ENCODE results near the gene ZC3H10. TPM values are rescaled to one million over a fixed set of nuclear protein-coding genes. Genes with fewer than 3 reads are reported as not detected.

The ZC3H10 gene
- total RNA-seq, 2 experiments from 2014 or later = 12.6 to 16.5 TPM

- H4K20me1 ChIP-seq (ENCODE audit: insufficient read depth, low read length) = peaks cover 9% of the 10 kb centered on the region; the same call in 1 of the 2 replicates
- CTCF ChIA-PET (ENCODE audit: unreplicated experiment) = no interaction called here
- intact Hi-C loops (cut with micrococcal nuclease; ENCODE audit: unreplicated experiment) = loop anchor here (1.0 to 2.0 kb wide), 2 partner anchors 30 to 33 kb away; partner anchors contain the start of gene SMARCC2
- peak; percentile 51 for DNase-seq (ENCODE audit: low spot score)
- H3K36me3 ChIP-seq (ENCODE audit: insufficient read depth, low read length) = peaks cover 61% of the 10 kb centered on the region
- TF ChIP-seq EZH2phosphoT487 (IDR thresholded peaks at IDR 0.05; ENCODE audit: borderline replicate concordance, low read depth, low read length) (no peak), CTCF (conservative IDR thresholded peaks at IDR 0.05; ENCODE audit: low read length) (no peak)
- BruUV-seq (replicated peaks) = TSS peak; percentile 71
- H3K4me1 ChIP-seq (ENCODE audit: insufficient read depth, low read length, poor library complexity, severe bottlenecking) = peaks cover 38% of the 10 kb centered on the region
- no peak overlapping the region for H2AFZ ChIP-seq (ENCODE audit: low read length)
- H3K4me2 ChIP-seq (ENCODE audit: low read length) = peak overlapping the region; percentile 98
- no peaks in the 10 kb centered on the region for H3K9me2 ChIP-seq (ENCODE audit: insufficient read depth, low read length)
- H3K27ac ChIP-seq (ENCODE audit: low read depth, low read length, poor library complexity, severe bottlenecking) = peak overlapping the region; percentile 68
- POLR2A ChIA-PET = interaction anchor here (0.6 to 1.7 kb wide), 8 partner anchors 17 to 534 kb away, joined by 3 to 9 read pairs (median 3); partner anchors contain the start of genes ESYT1, RNF41 and ZC3H10
- H3K79me2 ChIP-seq (ENCODE audit: insufficient read depth, low read depth, low read length) = peaks cover 30% of the 10 kb centered on the region
- H3K9me3 ChIP-seq (ENCODE audit: low read length) = no peaks in the 10 kb centered on the region
- H3K4me3 ChIP-seq (ENCODE audit: low read depth, low read length, poor library complexity, severe bottlenecking) = peak overlapping the region; percentile 98
Observed at GRCh38 chr12:56158926-56159461, 40.9 kb downstream of the ZC3H10 start.

- no TSS peak for BruUV-seq (replicated peaks)
- ChIA-PET CTCF (ENCODE audit: unreplicated experiment) (no interaction called here), POLR2A (interaction anchor here (0.6 to 1.7 kb wide), 8 partner anchors 16 to 533 kb away, joined by 3 to 9 read pairs (median 3); partner anchors contain the start of genes ESYT1, RNF41 and ZC3H10)
- Histone ChIP-seq H3K4me2 (ENCODE audit: low read length) (peak overlapping the region; percentile 98), H3K79me2 (ENCODE audit: insufficient read depth, low read depth, low read length) (peaks cover 30% of the 10 kb centered on the region), H3K27ac (ENCODE audit: low read depth, low read length, poor library complexity, severe bottlenecking) (peak overlapping the region; percentile 68), H3K4me3 (ENCODE audit: low read depth, low read length, poor library complexity, severe bottlenecking) (peak overlapping the region; percentile 98), H3K36me3 (ENCODE audit: insufficient read depth, low read length) (peaks cover 68% of the 10 kb centered on the region), H3K4me1 (ENCODE audit: insufficient read depth, low read length, poor library complexity, severe bottlenecking) (peaks cover 32% of the 10 kb centered on the region), H2AFZ (ENCODE audit: low read length) (no peak overlapping the region), H4K20me1 (ENCODE audit: insufficient read depth, low read length) (peaks cover 9% of the 10 kb centered on the region; the same call in 1 of the 2 replicates), H3K9me3 (ENCODE audit: low read length) (no peaks in the 10 kb centered on the region), H3K9me2 (ENCODE audit: insufficient read depth, low read length) (no peaks in the 10 kb centered on the region)
- TF ChIP-seq EZH2phosphoT487 (IDR thresholded peaks at IDR 0.05; ENCODE audit: borderline replicate concordance, low read depth, low read length) = no peak
- TF ChIP-seq CTCF (conservative IDR thresholded peaks at IDR 0.05; ENCODE audit: low read length) = no peak
- intact Hi-C loops (cut with micrococcal nuclease; ENCODE audit: unreplicated experiment) = loop anchor here (2.0 kb wide), 1 partner anchor 29 kb away; the partner anchor contains the start of gene SMARCC2
- DNase-seq (ENCODE audit: low spot score) = peak; percentile 13
Observed at GRCh38 chr12:56159482-56160192, 41.6 kb downstream of the ZC3H10 start.

All from OCI-LY7 (cell line).